Hepatic stellate cell (primary cell): ENCODE results near the gene FAM13A.

Experiments used
- DNase-seq: peaks from one replicate; pipeline ENCODE4 v3.0.0; 2011; ENCODE audit warnings: low spot score

FAM13A gene

GRCh38 chr4:88720451-88721428 is 336.2 kb downstream of the FAM13A start:
- DNase-seq, result no peak

GRCh38 chr4:88719381-88719780 is 337.6 kb downstream of the FAM13A start:
- DNase-seq, result no peak

- DNase-seq, result no peak
Observed at GRCh38 chr4:88718098-88718497, 338.9 kb downstream of the FAM13A start.

- no peak for DNase-seq
Observed at GRCh38 chr4:88713782-88714181, 343.2 kb downstream of the FAM13A start.

- no peak for DNase-seq
Observed at GRCh38 chr4:88709989-88710388, 347.0 kb downstream of the FAM13A start.

- peak; percentile 42 for DNase-seq
Observed at GRCh38 chr4:88706574-88706973, 350.4 kb downstream of the FAM13A start.

- peak; percentile 17 for DNase-seq
Observed at GRCh38 chr4:88705805-88706492, 351.0 kb downstream of the FAM13A start.

GRCh38 chr4:88705223-88705622 is 351.8 kb downstream of the FAM13A start:
- no peak for DNase-seq

- no peak for DNase-seq
Observed at GRCh38 chr4:88702782-88703181, 354.2 kb downstream of the FAM13A start.

GRCh38 chr4:88698519-88698918 is 358.5 kb downstream of the FAM13A start:
- DNase-seq, result no peak

GRCh38 chr4:88697588-88698329 is 359.2 kb downstream of the FAM13A start, which contains the start of gene NAP1L5:
Gene NAP1L5 (minus strand): TSS chr4:88697829. CDS start chr4:88697754, 75 bp downstream.
- peak; percentile 47 for DNase-seq

GRCh38 chr4:88697141-88697540 is 359.8 kb downstream of the FAM13A start:
- no peak for DNase-seq

GRCh38 chr4:88696630-88697029 is 360.4 kb downstream of the FAM13A start:
- DNase-seq, result no peak

- DNase-seq, result no peak
Observed at GRCh38 chr4:88693792-88694191, 363.2 kb downstream of the FAM13A start.

GRCh38 chr4:88690355-88690754 is 366.6 kb downstream of the FAM13A start:
- no peak for DNase-seq

- no peak for DNase-seq
Observed at GRCh38 chr4:88681209-88681608, 375.8 kb downstream of the FAM13A start.
